B cell (primary cell): Measurements from ENCODE around the gene PCBP3. TPM values are rescaled to one million over a fixed set of nuclear protein-coding genes. Genes with fewer than 3 reads are reported as not detected.

Experiments
- ATAC-seq: fragments of 200-7000 bp; cut with Tn5 transposase; one replicate; pipeline ENCODE4 v1.10.0; 2021; ENCODE audit warnings: low read depth, mild to moderate bottlenecking, moderate number of reproducible peaks, moderate library complexity
- CTCF ChIA-PET: fragments of 350-600 bp; sonication (Branson Sonifier 250); formaldehyde crosslinking; loops from one replicate; lab custom pipeline; 2021; ENCODE audit warnings: antibody characterized with exemption, inconsistent platforms; lab: Charles Lee
- POLR2A ChIA-PET: fragments of 350-600 bp; sonication (Branson Sonifier 250); formaldehyde crosslinking; loops from one replicate; lab custom pipeline; 2021; ENCODE audit warnings: antibody characterized with exemption; lab: Charles Lee
- DNase-seq: peaks from one replicate; pipeline ENCODE4 v3.0.0; 2013
- H2AFZ ChIP-seq: 2 replicates; pipeline ENCODE4 v1.6.1; 2012; ENCODE audit warnings: mild to moderate bottlenecking, low read depth, low read length; ENCODE audit not compliant: insufficient read depth, poor library complexity, severe bottlenecking
- H3K27ac ChIP-seq, 2 donors: 1 replicate in 1 of 2; 2 replicates in 1 of 2; pipeline ENCODE4 v1.5.1; 2012 to 2013; ENCODE audit warnings: low read length in 2 of 2, mild to moderate bottlenecking in 2 of 2, moderate library complexity in 1 of 2
- H3K27me3 ChIP-seq, 4 experiments: fragments of 200-600 bp in 1 of 4; sonication (generic) in 1 of 4; replicated peaks in 1 of 4; 1 replicate in 2 of 4; 2 replicates in 2 of 4; pipeline versions ENCODE4 v1.6.1 to v1.7.0; 2013 to 2016; ENCODE audit warnings: low read length in 3 of 4, mild to moderate bottlenecking in 2 of 4, mixed read lengths in 1 of 4, moderate library complexity in 1 of 4; ENCODE audit not compliant: insufficient read depth in 4 of 4, control insufficient read depth in 3 of 4; ENCODE audit errors: control extremely low read depth in 1 of 4
- H3K36me3 ChIP-seq, 2 experiments: replicated peaks in 1 of 2; 1 replicate in 1 of 2; 2 replicates in 1 of 2; pipeline versions ENCODE4 v1.6.1 to v1.7.1; 2013; ENCODE audit warnings: low read length in 1 of 2; ENCODE audit not compliant: insufficient read depth in 2 of 2, control insufficient read depth in 1 of 2; ENCODE audit errors: control extremely low read depth in 1 of 2, extremely low read depth in 1 of 2
- H3K4me1 ChIP-seq, 2 donors: fragments of 200-600 bp in 1 of 2; sonication (generic) in 1 of 2; 1 replicate in 1 of 2; 2 replicates in 1 of 2; pipeline versions ENCODE4 v1.5.1 to v1.6.1; 2013 to 2017; ENCODE audit warnings: low read length in 2 of 2; ENCODE audit not compliant: control insufficient read depth in 2 of 2, insufficient read depth in 2 of 2
- H3K4me2 ChIP-seq: replicated peaks from 2 replicates; pipeline ENCODE3; 2012; ENCODE audit warnings: mild to moderate bottlenecking, low read depth, low read length; ENCODE audit not compliant: poor library complexity, severe bottlenecking
- H3K4me3 ChIP-seq, 5 experiments: fragments of 200-600 bp in 1 of 5; sonication (generic) in 1 of 5; 1 replicate in 3 of 5; 2 replicates in 2 of 5; pipeline versions ENCODE4 v1.5.1 to v1.7.0; 2011 to 2016; ENCODE audit warnings: low read length in 4 of 5, mild to moderate bottlenecking in 4 of 5, low read depth in 2 of 5, control low read depth in 1 of 5, moderate library complexity in 1 of 5; ENCODE audit not compliant: insufficient read depth in 1 of 5; ENCODE audit errors: control extremely low read depth in 1 of 5, extremely low read depth in 1 of 5
- H3K79me2 ChIP-seq: fragments of 200-600 bp; sonication (generic); one replicate; pipeline ENCODE4 v1.6.0; 2016; ENCODE audit warnings: low read length; ENCODE audit not compliant: control insufficient read depth, insufficient read depth
- H3K9ac ChIP-seq: fragments of 200-600 bp; sonication (generic); 2 replicates; pipeline ENCODE4 v1.6.1; 2017; ENCODE audit warnings: mild to moderate bottlenecking, low read length, moderate library complexity
- H3K9me3 ChIP-seq, 3 donors: one replicate each; pipeline versions ENCODE4 v1.6.1 to v1.7.1; 2013; ENCODE audit warnings: low read length in 2 of 3; ENCODE audit not compliant: control insufficient read depth in 2 of 3, insufficient read depth in 1 of 3; ENCODE audit errors: control extremely low read depth in 1 of 3
- H4K20me1 ChIP-seq: 2 replicates; pipeline ENCODE4 v1.6.0; 2012; ENCODE audit warnings: mild to moderate bottlenecking, low read length; ENCODE audit not compliant: insufficient read depth, control insufficient read depth, poor library complexity, severe bottlenecking
- H3K27ac Mint-ChIP-seq: one replicate; pipeline ENCODE4 v1.8.0; 2021; ENCODE audit warnings: mixed read lengths
- H3K27me3 Mint-ChIP-seq: one replicate; pipeline ENCODE4 v1.8.0; 2021; ENCODE audit warnings: mixed read lengths
- H3K4me1 Mint-ChIP-seq: one replicate; pipeline ENCODE4 v1.8.0; 2021; ENCODE audit warnings: mixed read lengths
- H3K4me3 Mint-ChIP-seq: one replicate; pipeline ENCODE4 v1.8.0; 2021; ENCODE audit warnings: mixed read lengths
- H3K9me3 Mint-ChIP-seq: one replicate; pipeline ENCODE4 v1.8.0; 2022; ENCODE audit warnings: mixed read lengths; ENCODE audit not compliant: insufficient read depth
- EZH2 ChIP-seq: IDR thresholded peaks from 2 replicates; pipeline ENCODE4 v1.6.1; 2012; ENCODE audit warnings: borderline replicate concordance, low read depth, mild to moderate bottlenecking, moderate library complexity, low read length; ENCODE audit not compliant: insufficient read depth, poor library complexity, severe bottlenecking
- WGBS: methylation state at CpG from one replicate; pipeline ENCODE4 v1.1.5; 2013; ENCODE audit warnings: missing lambda C conversion rate; ENCODE audit not compliant: insufficient coverage; 5-methylcytosine and 5-hydroxymethylcytosine counted together
- intact Hi-C: fragments of 100-400 bp; cut with micrococcal nuclease; formaldehyde crosslinking; loops from one replicate; pipeline ENCODE4 v1.10.0; 2022
- polyA plus RNA-seq: library from polyadenylated mRNA; depleted of rRNA; stranded (reverse); fragments of >200 nt; gene quantifications from 2 replicates; pipeline ENCODE4 v1.2.3, GENCODE V29; 2012
- total RNA-seq, 2 donors: library from RNA; stranded (reverse); fragments of 120-200 nt in 1 of 2; gene quantifications; 1 replicate in 1 of 2; 2 replicates in 1 of 2; pipeline versions ENCODE4 v1.2.3 to v1.2.4, GENCODE V29; 2013 to 2022
- TF ChIP-seq, protein P1 (sequence below): fragments of 200-600 bp; IDR thresholded peaks from one replicate; pipeline ENCODE4 v1.8.0; 2022; ENCODE audit warnings: antibody characterized with exemption, mild to moderate bottlenecking

Gene PCBP3
- total and polyA plus RNA-seq, 2 donors (not counting 1 experiment from before 2014, with no cell fraction given) = 0.45 to 2.7 TPM

DNA sequence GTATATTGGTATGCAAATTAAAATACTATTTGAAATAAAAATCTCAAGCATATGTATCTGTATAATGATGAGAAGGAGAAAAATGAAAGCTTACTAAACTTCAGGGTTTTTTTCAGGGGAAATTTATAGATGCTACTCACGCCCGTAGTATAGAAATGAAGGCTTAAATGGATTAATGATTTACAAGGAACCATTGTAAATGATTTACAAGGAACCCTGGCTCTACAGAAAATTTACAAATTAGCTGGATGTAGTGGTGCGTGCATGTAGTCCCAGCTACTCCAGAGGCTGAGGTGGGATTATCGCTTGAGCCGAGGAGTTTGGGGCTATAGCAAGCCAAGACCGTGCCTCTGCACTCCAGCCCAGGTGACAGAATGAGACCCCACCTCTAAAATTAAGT lies 150.5 kb downstream of the PCBP3 start:
- no peaks in the 10 kb centered on the region for H3K9me3 Mint-ChIP-seq
- H4K20me1 ChIP-seq = no peaks in the 10 kb centered on the region
- no peaks in the 10 kb centered on the region for H3K79me2 ChIP-seq
- no peaks in the 10 kb centered on the region for H3K4me1 ChIP-seq
- H3K27ac Mint-ChIP-seq = no peak overlapping the region
- no peaks in the 10 kb centered on the region for H3K36me3 ChIP-seq
- H2AFZ ChIP-seq = no peak overlapping the region
- H3K9me3 ChIP-seq = no peaks in the 10 kb centered on the region
- peaks cover 5% of the 10 kb centered on the region for H3K27me3 Mint-ChIP-seq
- no peak for ATAC-seq
- TF ChIP-seq, protein P1, sequence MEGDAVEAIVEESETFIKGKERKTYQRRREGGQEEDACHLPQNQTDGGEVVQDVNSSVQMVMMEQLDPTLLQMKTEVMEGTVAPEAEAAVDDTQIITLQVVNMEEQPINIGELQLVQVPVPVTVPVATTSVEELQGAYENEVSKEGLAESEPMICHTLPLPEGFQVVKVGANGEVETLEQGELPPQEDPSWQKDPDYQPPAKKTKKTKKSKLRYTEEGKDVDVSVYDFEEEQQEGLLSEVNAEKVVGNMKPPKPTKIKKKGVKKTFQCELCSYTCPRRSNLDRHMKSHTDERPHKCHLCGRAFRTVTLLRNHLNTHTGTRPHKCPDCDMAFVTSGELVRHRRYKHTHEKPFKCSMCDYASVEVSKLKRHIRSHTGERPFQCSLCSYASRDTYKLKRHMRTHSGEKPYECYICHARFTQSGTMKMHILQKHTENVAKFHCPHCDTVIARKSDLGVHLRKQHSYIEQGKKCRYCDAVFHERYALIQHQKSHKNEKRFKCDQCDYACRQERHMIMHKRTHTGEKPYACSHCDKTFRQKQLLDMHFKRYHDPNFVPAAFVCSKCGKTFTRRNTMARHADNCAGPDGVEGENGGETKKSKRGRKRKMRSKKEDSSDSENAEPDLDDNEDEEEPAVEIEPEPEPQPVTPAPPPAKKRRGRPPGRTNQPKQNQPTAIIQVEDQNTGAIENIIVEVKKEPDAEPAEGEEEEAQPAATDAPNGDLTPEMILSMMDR = no peak
- no peak for TF ChIP-seq EZH2
- no peak overlapping the region for H3K4me3 ChIP-seq
- WGBS = no CpG with 5 or more reads among the region's 6 CpGs
- ChIA-PET POLR2A (no interaction called here), CTCF (no interaction called here)
- no peaks in the 10 kb centered on the region for H3K4me1 Mint-ChIP-seq
- no peak overlapping the region for H3K9ac ChIP-seq
- no peak overlapping the region for H3K27ac ChIP-seq
- no peaks in the 10 kb centered on the region for H3K27me3 ChIP-seq
- H3K4me2 ChIP-seq = no peak overlapping the region
- H3K4me3 Mint-ChIP-seq = no peak overlapping the region
- intact Hi-C loops = no loop called here
- no peak for DNase-seq

DNA sequence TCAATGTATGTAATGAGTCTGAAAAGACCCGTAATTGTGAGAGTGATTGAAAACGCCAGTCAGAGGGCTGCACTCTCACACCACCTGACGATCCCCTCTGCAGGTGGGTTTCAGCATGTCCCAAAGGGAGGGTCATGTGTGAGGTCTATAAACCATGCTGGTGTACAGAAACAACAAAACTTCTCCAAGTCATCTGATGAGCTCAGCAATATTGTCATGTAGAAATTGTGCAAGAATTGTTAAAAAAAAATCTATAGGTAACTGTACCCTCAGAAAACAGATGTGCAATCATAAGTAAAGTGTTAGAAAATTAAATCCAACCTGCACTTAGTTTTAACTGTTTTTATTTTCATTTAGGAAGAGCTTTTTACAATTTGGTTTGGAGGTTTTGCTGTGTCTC lies 152.5 kb downstream of the PCBP3 start:
- Histone ChIP-seq H3K4me2 (no peak overlapping the region), H3K27ac (no peak overlapping the region), H3K4me1 (no peaks in the 10 kb centered on the region), H3K4me3 (no peak overlapping the region), H3K9me3 (no peaks in the 10 kb centered on the region), H3K36me3 (no peaks in the 10 kb centered on the region), H3K27me3 (no peaks in the 10 kb centered on the region), H3K9ac (no peak overlapping the region), H2AFZ (no peak overlapping the region), H4K20me1 (no peaks in the 10 kb centered on the region), H3K79me2 (no peaks in the 10 kb centered on the region)
- ChIA-PET CTCF (no interaction called here), POLR2A (no interaction called here)
- ATAC-seq (no peak), DNase-seq (no peak)
- intact Hi-C loops = no loop called here
- no peaks in the 10 kb centered on the region for H3K27me3 Mint-ChIP-seq
- 80% methylated on average over 1 of the region's 3 CpGs for WGBS
- H3K4me3 Mint-ChIP-seq = no peak overlapping the region
- no peaks in the 10 kb centered on the region for H3K4me1 Mint-ChIP-seq
- H3K27ac Mint-ChIP-seq = no peak overlapping the region
- no peaks in the 10 kb centered on the region for H3K9me3 Mint-ChIP-seq
- TF ChIP-seq, protein P1 = no peak
- TF ChIP-seq EZH2 = no peak
